GM12878 (cell line): Measurements from ENCODE around the gene RASGRP2. TPM values are rescaled to one million over a fixed set of nuclear protein-coding genes. Genes with fewer than 3 reads are reported as not detected.

Source experiments
- ATAC-seq: fragments of 200-7000 bp; cut with Tn5 transposase; 3 replicates; pipeline ENCODE4 v1.9.1; 2020; ENCODE audit warnings: mild to moderate bottlenecking, moderate library complexity
- BruUV-seq: library from RNA; stranded (reverse); fragments of 400-500 nt; replicated peaks from 2 replicates; lab custom pipeline; 2021; lab: Mats Ljungman, UMichigan
- CTCF ChIA-PET: fragments of 300-600 bp; sonication (Branson Sonifier 250); formaldehyde crosslinking; extraction: SDS; loops from one replicate; lab custom pipeline; 2021; ENCODE audit warnings: inconsistent platforms; lab: Yijun Ruan, JAX
- POLR2A ChIA-PET: fragments of 350-600 bp; formaldehyde crosslinking; extraction: SDS; loops from one replicate; lab custom pipeline; 2021; ENCODE audit warnings: inconsistent platforms; lab: Charles Lee
- RAD21 ChIA-PET: fragments of 300-600 bp; sonication (Branson Sonifier 250); formaldehyde crosslinking; loops from one replicate; lab custom pipeline; 2023; ENCODE audit warnings: antibody characterized with exemption; ENCODE audit not compliant: unreplicated experiment; lab: Charles Lee
- SMC1A ChIA-PET: fragments of 300-600 bp; sonication (Branson Sonifier 250); formaldehyde crosslinking; loops from one replicate; lab custom pipeline; 2023; ENCODE audit not compliant: unreplicated experiment, uncharacterized antibody; lab: Charles Lee
- DNase-seq: peaks from one replicate; pipeline ENCODE4 v3.0.0-alpha.2; 2011; ENCODE audit warnings: low read depth, low spot score
- FAIRE-seq: peaks from 3 replicates; lab custom pipeline; 2011; peaks lifted over from hg19 to GRCh38; lab: Jason Lieb, UNC
- H2AFZ ChIP-seq: 2 replicates; pipeline ENCODE4 v1.6.0; 2011; ENCODE audit warnings: low read depth, low read length, control low read depth; ENCODE audit not compliant: control insufficient read depth
- H3K27ac ChIP-seq: 2 replicates; pipeline ENCODE4 v1.5.1; 2011; ENCODE audit warnings: control low read depth; ENCODE audit not compliant: control insufficient read depth, insufficient read depth
- H3K27me3 ChIP-seq, 2 experiments: replicated peaks in 1 of 2; 2 replicates each; pipeline versions ENCODE4 v1.6.0 to v1.6.1; 2011; ENCODE audit warnings: low read length in 1 of 2; ENCODE audit not compliant: control insufficient read depth in 2 of 2, insufficient read depth in 2 of 2
- H3K36me3 ChIP-seq, 2 experiments: 2 replicates each; pipeline ENCODE4 v1.5.1; 2011; ENCODE audit warnings: low read length in 1 of 2; ENCODE audit not compliant: control insufficient read depth in 2 of 2, insufficient read depth in 2 of 2
- H3K4me1 ChIP-seq: 2 replicates; pipeline ENCODE4 v1.6.1; 2011; ENCODE audit warnings: mild to moderate bottlenecking, low read length, moderate library complexity, mixed read lengths; ENCODE audit not compliant: control insufficient read depth, insufficient read depth
- H3K4me2 ChIP-seq: 2 replicates; pipeline ENCODE4 v1.6.0; 2011; ENCODE audit warnings: control low read depth; ENCODE audit not compliant: control insufficient read depth, insufficient read depth
- H3K4me3 ChIP-seq: fragments of 200-600 bp; sonication (generic); 2 replicates; pipeline ENCODE4 v1.5.1; 2016
- H3K79me2 ChIP-seq: 2 replicates; pipeline ENCODE4 v1.6.0; 2011; ENCODE audit warnings: low read length; ENCODE audit not compliant: control insufficient read depth, insufficient read depth
- H3K9ac ChIP-seq: 2 replicates; pipeline ENCODE4 v1.8.0; 2011; ENCODE audit warnings: low read length, control low read depth, mixed read lengths; ENCODE audit not compliant: control insufficient read depth, insufficient read depth
- H3K9me3 ChIP-seq: replicated peaks from 3 replicates; pipeline ENCODE4 v1.5.1; 2011; ENCODE audit warnings: mild to moderate bottlenecking, low read length; ENCODE audit not compliant: control insufficient read depth, insufficient read depth
- H4K20me1 ChIP-seq: 2 replicates; pipeline ENCODE4 v1.6.0; 2011; ENCODE audit not compliant: control insufficient read depth, insufficient read depth
- BCL3 ChIP-seq: IDR thresholded peaks from 2 replicates; pipeline ENCODE4 v1.6.1; 2011; ENCODE audit warnings: borderline replicate concordance, low read depth, mild to moderate bottlenecking, moderate library complexity, low read length; ENCODE audit not compliant: insufficient read depth, poor library complexity, severe bottlenecking
- EGR1 ChIP-seq, 2 experiments: IDR thresholded peaks; 1 replicate in 1 of 2; 2 replicates in 1 of 2; pipeline ENCODE4 v1.6.1; 2011 to 2012; ENCODE audit warnings: low read depth in 2 of 2, low read length in 2 of 2, borderline replicate concordance in 1 of 2, mild to moderate bottlenecking in 1 of 2, moderate library complexity in 1 of 2
- MEF2A ChIP-seq: IDR thresholded peaks from 2 replicates; pipeline ENCODE4 v1.6.1; 2011; ENCODE audit warnings: low read depth, mild to moderate bottlenecking, low read length, moderate library complexity; ENCODE audit not compliant: insufficient read depth
- NBN ChIP-seq: fragments of 450-650 bp; IDR thresholded peaks from 2 replicates; pipeline ENCODE4 v1.6.1; 2016
- NR2C2 ChIP-seq: IDR thresholded peaks from 2 replicates; pipeline ENCODE4 v1.6.1; 2011; ENCODE audit warnings: borderline replicate concordance, low read depth; ENCODE audit not compliant: control insufficient read depth, insufficient read length
- NR2F1 ChIP-seq: fragments of 450-650 bp; conservative IDR thresholded peaks from 2 replicates; pipeline ENCODE4 v1.6.1; 2017; ENCODE audit warnings: mild to moderate bottlenecking
- PBX3 ChIP-seq: IDR thresholded peaks from 2 replicates; pipeline ENCODE4 v1.6.1; 2011; ENCODE audit warnings: mild to moderate bottlenecking, low read depth, low read length, moderate library complexity; ENCODE audit not compliant: insufficient replicate concordance
- POLR2AphosphoS2 ChIP-seq: IDR thresholded peaks from 2 replicates; pipeline ENCODE4 v1.6.1; 2011; ENCODE audit warnings: low read depth, mild to moderate bottlenecking, low read length, improper control_type of control experiment, moderate library complexity
- RELA ChIP-seq: fragments of 450-650 bp; IDR thresholded peaks from 2 replicates; pipeline ENCODE4 v1.8.0; 2014; ENCODE audit warnings: borderline replicate concordance; ENCODE audit not compliant: partially characterized antibody
- STAT1 ChIP-seq: fragments of 450-650 bp; conservative IDR thresholded peaks from 2 replicates; pipeline ENCODE4 v1.6.1; 2014; ENCODE audit warnings: antibody characterized with exemption, mild to moderate bottlenecking
- ZBED1 ChIP-seq: IDR thresholded peaks from 2 replicates; pipeline ENCODE4 v1.6.1; 2016; ENCODE audit warnings: borderline replicate concordance
- WGBS: methylation state at CpG from one replicate; pipeline ENCODE4 v1.1.6; 2016; ENCODE audit warnings: low lambda C conversion rate; ENCODE audit not compliant: insufficient replicate concordance, insufficient coverage; ENCODE audit errors: missing lambda C conversion rate; 5-methylcytosine and 5-hydroxymethylcytosine counted together
- in situ Hi-C: fragments of 300-500 bp; cut with MboI; formaldehyde crosslinking; loops from 9 replicates; pipeline ENCODE4 v1.14.3; 2018; ENCODE audit warnings: mixed read lengths
- intact Hi-C: fragments of 100-400 bp; cut with micrococcal nuclease; formaldehyde crosslinking; loops from one replicate; pipeline ENCODE4 v1.14.2; 2022; ENCODE audit not compliant: unreplicated experiment
- polyA plus RNA-seq, 11 experiments: library from polyadenylated mRNA; depleted of rRNA in 4 of 11; unstranded in 6 of 11; stranded (reverse) in 5 of 11; fragments of >200 nt; fragmentation: Nextera tagmentation in 4 of 11; fragmentation: Illumina TruSeq in 1 of 11; extraction: Ambion mirVana in 4 of 11; extraction: Trizol in 1 of 11; gene quantifications; 1 replicate in 1 of 11; 2 replicates in 10 of 11; pipeline versions ENCODE4 v1.2.1 to v1.2.3, GENCODE V29; 2011 to 2016; ENCODE audit warnings: inconsistent platforms in 2 of 11, missing spikeins in 2 of 11, low read depth in 1 of 11
- total RNA-seq, 4 experiments: library from RNA; depleted of rRNA in 3 of 4; stranded (reverse); fragments of >200 nt in 3 of 4; fragmentation: Illumina TruSeq in 1 of 4; extraction: Trizol in 1 of 4; gene quantifications; 2 replicates each; pipeline versions ENCODE4 v1.2.1 to v1.2.3, GENCODE V29; 2013 to 2021

The RASGRP2 gene
- total and polyA plus RNA-seq, 10 of the 15 experiments (the other 5 are each of a cell fraction or from before 2014, with no cell fraction given): 0.26 to 9.0 (median 5.4) TPM

GRCh38 chr11:64698427-64698826 is 45.5 kb downstream of the RASGRP2 start:
- FAIRE-seq (no peak), ATAC-seq (no peak), DNase-seq (no peak)
- BruUV-seq: no TSS peak
- H4K20me1 ChIP-seq: no peaks in the 10 kb centered on the region
- H3K27ac ChIP-seq: no peak overlapping the region
- peaks cover 0 to 2% of the 10 kb centered on the region in 2 experiments for H3K27me3 ChIP-seq
- H3K9ac ChIP-seq: no peak overlapping the region
- ChIA-PET CTCF (interaction anchor here (1.5 to 3.5 kb wide), 2 partner anchors 10 to 14 kb away, joined by 3 to 22 read pairs; no protein-coding TSS in a partner anchor), RAD21 (interaction anchor here (1.1 kb wide), 1 partner anchor 10 kb away, joined by 3 read pairs; no protein-coding TSS in a partner anchor), POLR2A (no interaction called here)
- H3K79me2 ChIP-seq: no peaks in the 10 kb centered on the region
- no peaks in the 10 kb centered on the region for H3K9me3 ChIP-seq
- 0 out of 2 replicates have a peak, but pooled peaks cover 3% of the 10 kb centered on the region for H3K4me1 ChIP-seq
- H3K36me3 ChIP-seq: no peaks in the 10 kb centered on the region
- in situ Hi-C loops (no loop called here), intact Hi-C loops (no loop called here)
- 0% methylated on average over 1 of the region's 1 CpG for WGBS
- TF ChIP-seq MEF2A: no peak
- TF ChIP-seq, all 136 proteins: peak for 0
- SMC1A ChIA-PET: interaction anchor here (2.5 kb wide), 1 partner anchor 9 kb away, joined by 11 read pairs; no protein-coding TSS in a partner anchor
- Histone ChIP-seq H3K4me3 (no peak overlapping the region), H2AFZ (no peak overlapping the region), H3K4me2 (no peak overlapping the region)

DNA sequence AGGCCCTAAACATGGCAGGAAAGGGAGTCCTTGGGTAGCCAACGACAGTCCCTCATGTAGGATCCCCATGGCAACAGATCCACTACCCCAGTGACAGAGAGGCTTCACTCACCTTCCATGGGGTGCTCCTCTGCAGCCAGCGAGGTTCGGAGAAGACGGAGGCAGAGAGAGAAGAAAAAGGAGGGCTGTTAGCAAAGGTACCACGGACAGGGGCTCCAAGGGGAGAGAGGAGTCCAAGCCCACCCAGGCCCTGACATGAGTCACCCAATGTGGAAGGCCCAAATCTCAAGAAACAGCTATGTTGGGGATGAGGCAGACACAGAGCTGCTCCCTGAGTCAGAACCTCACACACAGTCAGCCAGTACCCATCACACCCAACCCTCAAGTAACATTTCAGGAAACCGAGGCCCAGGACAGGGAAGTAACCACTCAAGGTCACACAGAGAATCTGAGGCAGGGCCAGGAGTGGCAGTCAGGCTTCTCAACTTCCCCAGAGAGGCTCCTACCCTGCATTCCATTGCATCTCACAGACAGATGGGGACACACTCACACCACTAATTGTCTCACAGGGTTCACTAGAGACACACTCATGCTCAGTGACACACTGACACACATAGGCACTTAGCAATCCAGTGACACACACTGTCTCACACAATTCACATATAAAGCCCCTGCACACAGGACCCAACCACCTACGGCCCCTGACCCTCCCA is 46.1 kb downstream of the RASGRP2 start:
- WGBS: 22% methylated on average over 7 of the region's 7 CpGs
- Histone ChIP-seq H3K36me3 (no peaks in the 10 kb centered on the region), H3K79me2 (no peaks in the 10 kb centered on the region), H3K9me3 (no peaks in the 10 kb centered on the region), H3K4me2 (no peak overlapping the region), H3K9ac (no peak overlapping the region), H3K4me3 (no peak overlapping the region), H3K27me3 (peaks cover 0 to 2% of the 10 kb centered on the region in 2 experiments), H3K4me1 (0 out of 2 replicates have a peak, but pooled peaks cover 3% of the 10 kb centered on the region), H4K20me1 (no peaks in the 10 kb centered on the region), H3K27ac (no peak overlapping the region), H2AFZ (no peak overlapping the region)
- in situ Hi-C loops (no loop called here), intact Hi-C loops (no loop called here)
- ChIA-PET RAD21 (no interaction called here), CTCF (interaction anchor here (0.6 to 3.5 kb wide), 2 partner anchors 9 to 24 kb away, joined by 3 to 22 read pairs; no protein-coding TSS in a partner anchor), SMC1A (no interaction called here), POLR2A (no interaction called here)
- ATAC-seq: no peak
- DNase-seq: no peak
- no TSS peak for BruUV-seq
- FAIRE-seq: no peak
- no peak for TF ChIP-seq EGR1 (IDR thresholded peaks at IDR 0.05; ENCODE audit: borderline replicate concordance in 1 of 2, low read depth in 2 of 2, low read length in 2 of 2)
- no peak for TF ChIP-seq NBN
- peak; percentile 83 for TF ChIP-seq BCL3
- TF ChIP-seq NR2F1: no peak
- peak; percentile 36 for TF ChIP-seq PBX3
- TF ChIP-seq NR2C2: no peak
- no peak for TF ChIP-seq ZBED1
- TF ChIP-seq STAT1: no peak
- TF ChIP-seq POLR2AphosphoS2: no peak
- TF ChIP-seq RELA: no peak
